ENCODE data around the gene NRG2.

The NRG2 gene

GRCh38 chr5:139828207-139828895, 214.7 kb downstream of the NRG2 start:
- no peak for DNase-seq

- DNase-seq, result no peak
These were observed 217.4 kb downstream of the NRG2 start for GRCh38 chr5:139825690-139826089.

GRCh38 chr5:139823757-139824355, 219.2 kb downstream of the NRG2 start:
- DNase-seq, result no peak

GRCh38 chr5:139822553-139823425, 220.3 kb downstream of the NRG2 start:
- no peak for DNase-seq

- DNase-seq, result no peak
These were observed 221.1 kb downstream of the NRG2 start for GRCh38 chr5:139821806-139822552.

GRCh38 chr5:139820606-139821005, 222.5 kb downstream of the NRG2 start:
- no peak for DNase-seq

GRCh38 chr5:139820130-139820529, 223.0 kb downstream of the NRG2 start:
- DNase-seq, result no peak

GRCh38 chr5:139817970-139818369, 225.1 kb downstream of the NRG2 start:
- DNase-seq, result no peak

- no peak for DNase-seq
These were observed 225.7 kb downstream of the NRG2 start for GRCh38 chr5:139817362-139817761.

GRCh38 chr5:139816566-139816965, 226.5 kb downstream of the NRG2 start:
- no peak for DNase-seq

- no peak for DNase-seq
These were observed 228.3 kb downstream of the NRG2 start for GRCh38 chr5:139814704-139815280.

GRCh38 chr5:139814191-139814601, 228.9 kb downstream of the NRG2 start:
- no peak for DNase-seq

- no peak for DNase-seq
These were observed 230.0 kb downstream of the NRG2 start for GRCh38 chr5:139812836-139813805.

GRCh38 chr5:139812323-139812722, 230.8 kb downstream of the NRG2 start:
- no peak for DNase-seq

- no peak for DNase-seq
These were observed 231.9 kb downstream of the NRG2 start for GRCh38 chr5:139811274-139811607.

GRCh38 chr5:139810341-139811273, 232.5 kb downstream of the NRG2 start:
- DNase-seq, result no peak

GRCh38 chr5:139809331-139809810, 233.7 kb downstream of the NRG2 start:
- DNase-seq, result no peak

- DNase-seq, result peak; percentile 11
These were observed 234.4 kb downstream of the NRG2 start for GRCh38 chr5:139808481-139809330.

GRCh38 chr5:139807647-139808030, 235.5 kb downstream of the NRG2 start:
- DNase-seq, result no peak
